DMS53 treated with DMSO at 0.1 percent for 48 hours (cell line): ENCODE data around the gene EMP1.

ENCODE experiments used
- DNase-seq: peaks from one replicate; lab custom pipeline; 2025; ENCODE audit not compliant: unreplicated experiment; lab: John Stamatoyannopoulos, UW

EMP1 gene

GRCh38 chr12:13171921-13172859 lies 24.3 kb upstream of the EMP1 start:
- no peak for DNase-seq

GRCh38 chr12:13173012-13173932 lies 23.3 kb upstream of the EMP1 start:
- DNase-seq: no peak

GRCh38 chr12:13175499-13175898 lies 21.0 kb upstream of the EMP1 start:
- no peak for DNase-seq

- no peak for DNase-seq
Observed at GRCh38 chr12:13176256-13176655, 20.3 kb upstream of the EMP1 start.

GRCh38 chr12:13177373-13177772 lies 19.2 kb upstream of the EMP1 start:
- DNase-seq: no peak

GRCh38 chr12:13177906-13178305 lies 18.6 kb upstream of the EMP1 start:
- no peak for DNase-seq

- DNase-seq: no peak
Observed at GRCh38 chr12:13178568-13179210, 17.8 kb upstream of the EMP1 start.

GRCh38 chr12:13179211-13180074 lies 17.1 kb upstream of the EMP1 start:
- DNase-seq: peak; percentile 95

- DNase-seq: no peak
Observed at GRCh38 chr12:13181375-13182070, 15.0 kb upstream of the EMP1 start.

GRCh38 chr12:13182881-13183280 lies 13.6 kb upstream of the EMP1 start:
- DNase-seq: no peak

GRCh38 chr12:13183620-13184019 lies 12.9 kb upstream of the EMP1 start:
- no peak for DNase-seq

- no peak for DNase-seq
Observed at GRCh38 chr12:13186302-13186701, 10.2 kb upstream of the EMP1 start.

- peak; percentile 95 for DNase-seq
Observed at GRCh38 chr12:13187399-13187798, 9.1 kb upstream of the EMP1 start.

GRCh38 chr12:13189264-13189663 lies 7.3 kb upstream of the EMP1 start:
- no peak for DNase-seq

GRCh38 chr12:13190275-13190674 lies 6.3 kb upstream of the EMP1 start:
- DNase-seq: no peak

- DNase-seq: no peak
Observed at GRCh38 chr12:13192719-13193118, 3.8 kb upstream of the EMP1 start.

GRCh38 chr12:13193505-13194231 lies 2.9 kb upstream of the EMP1 start:
- no peak for DNase-seq

GRCh38 chr12:13194401-13195110 lies 2.0 kb upstream of the EMP1 start:
- no peak for DNase-seq
